ENCODE measurements around the gene CREM. TPM values are rescaled to one million over a fixed set of nuclear protein-coding genes. Genes with fewer than 3 reads are reported as not detected.

Gene CREM
- total RNA-seq, 1 experiment from 2014 or later, result 47.3 TPM

Other genes starting within 250 kb of the CREM start
- gene CUL2, start 36.5 kb upstream of the CREM start, total RNA-seq (2014; rRNA removed; shearing (Covaris generic)), result 38.9 and 42.7 TPM in 2 replicates
- gene CCNY, start 209.7 kb downstream of the CREM start, total RNA-seq (2014; rRNA removed; shearing (Covaris generic)), result 44.4 and 49.9 TPM in 2 replicates